NCI-H82 treated with DMSO at 0.1 percent for 48 hours (cell line): ENCODE measurements around the gene DEPDC7.

Experiments
- DNase-seq: peaks from one replicate; lab custom pipeline; 2025; ENCODE audit not compliant: unreplicated experiment; lab: John Stamatoyannopoulos, UW

The DEPDC7 gene

DNA sequence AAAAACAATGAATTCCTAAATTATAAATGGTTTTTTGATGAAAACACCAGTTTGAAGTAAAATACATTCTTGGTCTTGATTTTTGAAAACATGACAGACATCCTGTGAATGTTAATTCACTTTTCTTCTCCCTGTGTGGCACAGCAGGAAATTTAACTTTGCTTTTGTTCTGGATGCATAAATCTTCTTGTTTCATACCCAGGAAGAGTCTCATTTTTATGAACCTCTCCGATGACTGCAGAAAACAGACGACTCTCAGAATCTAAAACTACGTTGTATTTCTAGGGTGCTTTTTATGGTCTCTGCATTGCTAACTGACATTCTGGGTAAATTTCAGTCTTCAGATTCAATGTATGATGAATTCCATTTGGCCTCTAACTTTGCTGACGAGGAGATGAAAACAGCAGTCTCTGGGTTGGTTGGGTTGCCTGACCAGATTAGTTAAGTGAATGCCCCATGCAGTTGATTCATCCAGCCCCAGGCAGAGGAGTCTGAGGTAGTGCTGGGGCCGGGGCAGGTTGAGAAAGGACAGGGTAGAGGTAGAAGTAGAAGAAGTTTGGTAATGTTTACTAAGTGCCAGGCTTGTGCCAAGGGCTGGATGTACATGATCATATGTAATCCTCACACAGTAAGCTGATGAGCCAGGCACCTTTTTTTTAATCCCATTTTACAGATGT is 43.8 kb downstream of the DEPDC7 start:
- no peak for DNase-seq

DNA sequence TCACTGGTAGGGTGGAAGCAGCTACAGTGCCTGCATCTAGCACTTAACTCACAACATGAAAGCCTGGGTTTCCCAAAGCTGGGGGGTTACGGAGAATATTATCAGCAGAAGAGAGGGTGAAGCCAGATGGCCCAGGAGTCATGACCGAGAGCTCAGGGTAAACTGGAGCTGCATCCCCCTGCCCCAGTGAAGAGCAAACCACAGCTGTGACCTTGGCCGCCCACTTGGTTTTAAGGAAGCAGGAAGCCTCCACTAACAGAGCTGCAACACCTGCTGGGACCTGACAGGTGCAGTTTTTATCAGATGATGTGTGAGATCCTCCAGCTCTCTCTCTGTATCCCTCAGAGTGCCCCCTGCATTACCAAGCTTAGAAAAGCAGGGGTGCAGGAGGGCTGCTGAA is 44.6 kb downstream of the DEPDC7 start:
- DNase-seq = no peak

DNA sequence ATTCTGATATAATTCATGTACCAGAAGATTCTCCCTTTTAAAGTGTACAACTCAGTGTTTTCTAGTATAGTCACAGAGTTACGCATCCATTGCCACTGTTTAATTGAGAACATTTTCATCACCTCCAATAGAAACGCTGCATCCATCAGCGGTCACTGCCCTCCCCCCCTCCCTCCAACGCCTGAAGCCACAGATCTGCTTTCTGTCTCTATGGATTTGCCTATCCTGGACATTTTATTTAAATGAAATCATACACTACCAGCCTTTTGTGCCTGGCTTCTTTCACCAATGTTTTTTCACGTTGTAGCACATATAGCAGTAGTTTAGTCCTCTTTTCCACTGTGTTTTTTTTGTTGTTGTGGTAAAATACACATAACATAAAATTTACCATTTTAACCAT is 46.5 kb downstream of the DEPDC7 start:
- no peak for DNase-seq

DNA sequence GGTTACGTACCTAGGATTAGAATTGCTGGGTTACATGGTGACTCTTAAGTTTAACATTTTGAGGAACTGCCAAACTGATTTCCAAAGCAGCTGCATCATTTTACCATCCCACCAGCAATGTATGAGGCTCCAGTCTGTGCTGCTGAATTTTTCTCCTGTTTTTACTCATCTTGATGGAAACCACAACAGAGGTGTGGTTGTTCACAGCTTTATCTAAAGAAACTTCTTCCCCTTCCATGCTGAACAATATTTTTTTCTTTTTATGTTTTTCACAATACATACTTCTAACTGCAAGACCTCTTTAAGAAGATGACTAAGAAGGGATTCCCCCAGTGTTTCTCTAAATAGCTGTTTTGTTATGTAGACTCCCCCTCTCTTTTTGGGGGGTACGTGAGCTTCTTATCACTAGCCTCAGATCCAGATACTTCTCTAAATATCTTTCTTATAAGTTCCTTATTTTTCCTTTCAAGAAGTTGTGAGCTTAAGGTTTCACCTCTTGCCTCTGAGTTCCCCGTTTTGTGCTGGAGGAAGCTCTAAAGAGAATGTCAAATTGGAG is 47.7 kb downstream of the DEPDC7 start:
- no peak for DNase-seq

DNA sequence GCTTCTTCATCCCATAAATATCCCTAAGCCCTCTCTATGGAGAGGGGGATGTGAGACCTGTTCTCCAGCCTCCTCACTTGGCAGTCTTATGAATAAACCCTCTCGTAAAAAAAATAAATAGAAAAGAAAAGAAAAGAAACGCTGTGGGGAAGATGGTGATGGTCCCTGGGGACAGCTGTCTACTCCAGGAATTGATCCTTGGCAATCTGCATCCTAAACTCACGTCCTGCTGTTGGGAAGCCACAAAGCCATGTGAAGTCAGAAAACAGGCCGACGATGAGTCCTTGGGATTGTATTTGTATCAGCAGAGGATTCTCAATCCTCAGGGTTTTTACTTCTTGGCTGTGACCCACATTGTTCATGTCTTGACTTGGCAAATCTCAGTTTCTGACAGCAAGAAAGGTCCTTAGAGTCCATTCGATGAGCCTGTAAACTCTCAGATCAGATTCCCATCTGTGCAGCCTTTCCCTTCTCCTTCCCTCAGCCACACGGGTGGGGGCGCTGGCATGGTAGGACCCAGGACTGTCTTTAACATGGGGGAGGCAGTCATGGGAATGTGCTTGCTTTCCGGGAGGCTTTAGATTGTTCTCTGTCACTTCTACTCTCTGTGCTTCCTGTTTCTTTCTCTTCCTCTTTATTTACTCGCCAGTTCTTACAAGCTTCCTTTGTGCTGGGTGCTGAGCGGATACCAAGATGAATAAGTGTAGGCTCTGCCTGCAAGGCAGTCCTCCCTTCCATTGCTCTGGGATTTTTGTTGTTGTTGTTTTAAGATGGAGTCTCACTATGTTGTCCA is 48.6 kb downstream of the DEPDC7 start:
- DNase-seq = no peak

DNA sequence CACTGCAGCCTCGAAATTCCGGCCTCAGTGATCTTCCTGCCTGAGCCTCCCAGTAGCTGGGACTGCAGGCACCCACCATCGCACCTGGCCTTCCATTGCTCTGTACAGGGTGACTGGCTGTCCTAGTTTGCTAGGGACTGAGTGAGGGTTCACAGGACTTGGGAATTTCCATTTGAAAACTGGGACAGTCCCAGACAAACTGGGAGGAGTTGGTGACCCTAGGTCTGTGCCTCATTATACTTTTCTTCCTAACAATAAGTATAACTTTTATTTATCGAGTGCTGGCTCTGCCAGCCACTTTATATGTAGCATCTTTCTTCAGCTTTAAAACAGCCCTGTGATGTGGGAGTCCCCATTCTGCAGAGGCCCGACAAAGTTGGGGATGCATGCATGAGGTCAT is 49.2 kb downstream of the DEPDC7 start:
- DNase-seq = no peak

DNA sequence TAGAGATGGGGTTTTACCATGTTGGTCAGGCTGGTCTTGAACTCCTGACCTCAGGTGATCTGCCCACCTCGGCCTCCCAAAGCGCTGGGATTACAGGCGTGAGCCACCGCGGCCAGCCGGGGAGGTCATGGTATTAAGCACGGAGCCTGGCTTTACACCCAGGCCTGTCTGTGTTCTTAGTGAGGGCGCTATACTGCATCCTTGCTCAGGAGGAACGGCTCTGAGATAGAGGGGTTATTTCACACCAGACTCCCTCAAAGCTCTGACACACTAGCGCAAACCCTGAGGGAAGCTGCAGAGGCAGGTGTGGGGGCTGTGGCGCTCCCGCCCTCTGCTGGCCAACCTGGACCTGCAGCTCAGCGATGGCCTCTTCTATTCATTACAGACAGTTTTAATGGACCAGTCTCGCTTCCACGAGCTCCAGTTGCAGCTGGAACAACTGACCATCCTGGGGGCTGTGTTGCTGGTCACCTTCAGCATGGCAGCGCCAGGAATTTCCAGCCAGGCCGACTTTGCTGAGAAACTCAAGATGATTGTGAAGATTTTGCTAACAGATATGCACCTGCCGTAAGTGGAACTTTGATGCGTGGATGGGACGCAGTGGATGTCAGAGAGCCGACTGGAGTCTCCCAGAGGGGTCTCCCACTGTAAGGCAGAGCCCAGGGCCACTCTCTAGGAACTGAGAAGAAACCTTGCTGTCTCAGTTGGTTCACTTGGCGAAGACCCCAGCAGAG is 49.9 kb downstream of the DEPDC7 start:
- DNase-seq = no peak

DNA sequence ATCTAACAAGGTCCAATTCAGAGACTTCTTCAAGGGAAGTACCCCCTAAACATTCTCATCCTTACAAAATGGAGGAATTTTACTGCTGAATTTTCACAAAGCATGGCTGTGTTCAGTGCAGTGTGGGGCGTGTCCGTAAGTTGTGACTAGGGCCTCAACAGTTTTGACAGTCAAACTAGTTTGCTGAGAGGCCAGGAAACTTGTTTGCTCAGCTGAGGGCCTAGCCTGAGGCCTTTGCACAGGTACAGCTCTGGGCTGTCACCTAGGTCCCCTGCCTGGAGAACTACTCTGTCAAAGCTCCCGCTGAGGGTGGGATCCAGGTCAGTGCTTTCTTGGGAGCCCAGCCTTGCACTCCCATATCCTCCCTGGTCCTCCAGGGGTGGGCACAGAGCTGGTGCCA is 51.6 kb downstream of the DEPDC7 start:
- no peak for DNase-seq

DNA sequence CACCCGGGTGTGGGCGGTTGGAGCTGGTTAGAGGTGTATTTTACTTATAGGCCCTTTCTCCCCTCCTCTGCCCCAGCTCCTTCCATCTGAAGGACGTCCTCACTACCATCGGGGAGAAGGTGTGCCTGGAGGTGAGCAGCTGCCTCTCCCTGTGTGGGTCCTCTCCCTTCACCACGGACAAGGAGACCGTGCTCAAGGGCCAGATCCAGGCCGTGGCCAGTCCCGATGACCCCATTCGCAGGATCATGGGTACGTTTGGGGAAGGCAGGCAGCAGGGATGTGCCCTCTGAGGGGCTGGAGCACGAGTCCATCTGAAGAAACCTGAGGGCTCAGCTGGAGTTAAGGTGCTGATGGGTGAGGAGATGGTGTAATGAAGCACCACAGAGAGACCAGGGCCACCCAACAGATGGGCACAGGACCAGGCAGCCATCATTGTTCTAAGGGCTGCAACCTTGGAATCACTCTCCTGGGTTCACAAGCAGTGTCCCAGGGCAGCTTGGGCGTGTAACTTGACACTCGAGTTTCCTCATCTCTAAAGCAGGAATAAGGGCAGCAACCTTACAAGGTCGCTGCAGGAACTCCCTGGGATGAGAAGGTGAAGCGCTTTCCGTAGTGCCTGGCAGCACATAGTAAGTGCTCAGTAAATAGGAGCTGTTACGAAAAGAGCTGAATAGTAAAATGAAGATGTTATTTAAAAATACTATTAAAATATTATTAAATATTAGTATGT is 53.1 kb downstream of the DEPDC7 start:
- DNase-seq = no peak

DNA sequence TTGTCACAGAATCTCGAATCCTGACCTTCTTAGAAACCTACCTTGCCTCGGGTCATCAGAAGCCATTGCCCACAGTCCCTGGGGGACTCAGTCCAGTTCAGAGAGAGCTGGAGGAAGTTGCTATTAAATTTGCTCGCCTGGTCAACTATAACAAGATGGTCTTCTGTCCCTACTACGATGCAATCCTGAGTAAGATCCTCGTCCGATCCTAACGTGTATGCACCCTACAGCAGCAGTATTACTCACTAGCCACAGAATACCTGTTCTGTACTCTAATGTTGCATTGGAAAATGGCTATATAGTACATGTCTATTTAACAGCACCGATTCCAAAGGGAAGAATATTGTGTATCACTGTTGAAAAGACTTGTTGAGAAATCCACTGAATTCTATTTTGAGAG is 56.8 kb downstream of the DEPDC7 start:
- no peak for DNase-seq
